Endothelial cell (in vitro differentiated cells): ENCODE data around the gene PSMD5. TPM values are rescaled to one million over a fixed set of nuclear protein-coding genes. Genes with fewer than 3 reads are reported as not detected.
A peak's percentile ranks its signal among the peaks of the same experiment; 100 is the strongest.

Source experiments
- DNase-seq: peaks from one replicate; pipeline ENCODE4 v3.0.0; 2021; ENCODE audit warnings: low spot score
- H3K27ac Mint-ChIP-seq: one replicate; pipeline ENCODE4 v1.8.0; 2021; ENCODE audit warnings: mixed read lengths, inconsistent platforms; ENCODE audit not compliant: unreplicated experiment
- H3K27me3 Mint-ChIP-seq: one replicate; pipeline ENCODE4 v1.8.0; 2021; ENCODE audit warnings: mild to moderate bottlenecking, moderate library complexity, mixed read lengths, inconsistent platforms; ENCODE audit not compliant: unreplicated experiment
- H3K36me3 Mint-ChIP-seq: one replicate; pipeline ENCODE4 v1.8.0; 2021; ENCODE audit warnings: mild to moderate bottlenecking, low read depth, mixed read lengths, inconsistent platforms; ENCODE audit not compliant: unreplicated experiment
- H3K4me1 Mint-ChIP-seq: one replicate; pipeline ENCODE4 v1.8.0; 2021; ENCODE audit warnings: mild to moderate bottlenecking, mixed read lengths, inconsistent platforms; ENCODE audit not compliant: unreplicated experiment
- H3K4me3 Mint-ChIP-seq: one replicate; pipeline ENCODE4 v1.8.0; 2021; ENCODE audit warnings: mild to moderate bottlenecking, mixed read lengths, inconsistent platforms; ENCODE audit not compliant: unreplicated experiment
- H3K9me3 Mint-ChIP-seq: one replicate; pipeline ENCODE4 v1.8.0; 2021; ENCODE audit warnings: mixed read lengths, inconsistent platforms; ENCODE audit not compliant: unreplicated experiment
- total RNA-seq: library from RNA; stranded (reverse); fragmentation: NEBNext Ultra II Directional; extraction: Animal tissue kit (Norgen Biotek cat#: 25700); gene quantifications from one replicate; pipeline ENCODE4 v1.2.1, GENCODE V29; 2021; ENCODE audit not compliant: unreplicated experiment
- TF ChIP-seq, protein P1 (sequence below): fragments of 200-600 bp; sonication (generic); IDR thresholded peaks from one replicate; pipeline ENCODE4 v1.5.0; 2021; ENCODE audit warnings: antibody characterized with exemption; ENCODE audit not compliant: unreplicated experiment

Gene PSMD5
- total RNA-seq, 1 donor from 2014 or later, result 42.9 TPM

DNA sequence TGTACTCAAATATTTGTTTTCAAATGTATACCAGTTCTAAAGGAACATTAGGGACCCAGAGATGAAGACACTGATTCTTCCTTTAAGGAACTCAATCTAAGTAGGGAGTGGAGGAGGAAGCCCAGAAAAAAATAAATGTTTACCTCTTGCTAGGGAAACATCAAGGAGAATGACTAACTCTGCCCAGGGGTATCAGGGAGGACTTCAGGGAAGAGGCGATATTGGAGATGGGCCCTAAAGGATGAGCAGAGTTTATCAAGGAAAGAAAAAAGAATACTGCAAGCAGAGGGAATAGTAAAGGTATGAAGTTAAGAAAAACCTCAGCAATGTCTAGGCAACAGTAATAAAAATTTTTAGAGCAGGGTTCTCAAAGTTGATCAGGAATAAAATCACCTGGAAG is 65.9 kb downstream of the PSMD5 start:
- no peaks in the 10 kb centered on the region for H3K9me3 Mint-ChIP-seq
- H3K4me1 Mint-ChIP-seq, result no peaks in the 10 kb centered on the region
- DNase-seq, result no peak
- H3K36me3 Mint-ChIP-seq, result peaks cover 30% of the 10 kb centered on the region
- TF ChIP-seq, protein P1, sequence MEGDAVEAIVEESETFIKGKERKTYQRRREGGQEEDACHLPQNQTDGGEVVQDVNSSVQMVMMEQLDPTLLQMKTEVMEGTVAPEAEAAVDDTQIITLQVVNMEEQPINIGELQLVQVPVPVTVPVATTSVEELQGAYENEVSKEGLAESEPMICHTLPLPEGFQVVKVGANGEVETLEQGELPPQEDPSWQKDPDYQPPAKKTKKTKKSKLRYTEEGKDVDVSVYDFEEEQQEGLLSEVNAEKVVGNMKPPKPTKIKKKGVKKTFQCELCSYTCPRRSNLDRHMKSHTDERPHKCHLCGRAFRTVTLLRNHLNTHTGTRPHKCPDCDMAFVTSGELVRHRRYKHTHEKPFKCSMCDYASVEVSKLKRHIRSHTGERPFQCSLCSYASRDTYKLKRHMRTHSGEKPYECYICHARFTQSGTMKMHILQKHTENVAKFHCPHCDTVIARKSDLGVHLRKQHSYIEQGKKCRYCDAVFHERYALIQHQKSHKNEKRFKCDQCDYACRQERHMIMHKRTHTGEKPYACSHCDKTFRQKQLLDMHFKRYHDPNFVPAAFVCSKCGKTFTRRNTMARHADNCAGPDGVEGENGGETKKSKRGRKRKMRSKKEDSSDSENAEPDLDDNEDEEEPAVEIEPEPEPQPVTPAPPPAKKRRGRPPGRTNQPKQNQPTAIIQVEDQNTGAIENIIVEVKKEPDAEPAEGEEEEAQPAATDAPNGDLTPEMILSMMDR, result no peak
- H3K27me3 Mint-ChIP-seq, result no peaks in the 10 kb centered on the region
- H3K27ac Mint-ChIP-seq, result no peak overlapping the region
- H3K4me3 Mint-ChIP-seq, result no peak overlapping the region

DNA sequence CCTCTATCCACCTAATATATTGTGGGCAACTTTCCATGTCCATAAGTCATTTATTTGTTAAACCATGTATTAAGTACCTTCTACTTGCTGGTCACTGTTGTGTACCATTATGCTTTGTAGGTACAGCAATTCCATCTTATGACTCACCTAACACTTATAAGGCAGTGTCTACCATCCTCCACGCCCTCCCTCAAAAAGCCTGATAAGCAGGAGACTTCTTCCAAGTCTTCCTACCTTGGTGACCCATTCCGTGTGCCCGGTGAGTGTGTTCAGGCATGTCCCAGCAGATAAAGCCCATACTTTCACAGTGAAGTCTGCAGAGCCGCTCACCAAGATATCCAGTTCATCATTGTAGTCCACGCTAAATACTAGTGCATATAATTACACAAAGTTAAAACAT is 66.9 kb downstream of the PSMD5 start:
- H3K4me3 Mint-ChIP-seq, result no peak overlapping the region
- DNase-seq, result no peak
- no peaks in the 10 kb centered on the region for H3K4me1 Mint-ChIP-seq
- no peaks in the 10 kb centered on the region for H3K9me3 Mint-ChIP-seq
- TF ChIP-seq, protein P1, result no peak
- no peak overlapping the region for H3K27ac Mint-ChIP-seq
- no peaks in the 10 kb centered on the region for H3K27me3 Mint-ChIP-seq
- H3K36me3 Mint-ChIP-seq, result peaks cover 30% of the 10 kb centered on the region

DNA sequence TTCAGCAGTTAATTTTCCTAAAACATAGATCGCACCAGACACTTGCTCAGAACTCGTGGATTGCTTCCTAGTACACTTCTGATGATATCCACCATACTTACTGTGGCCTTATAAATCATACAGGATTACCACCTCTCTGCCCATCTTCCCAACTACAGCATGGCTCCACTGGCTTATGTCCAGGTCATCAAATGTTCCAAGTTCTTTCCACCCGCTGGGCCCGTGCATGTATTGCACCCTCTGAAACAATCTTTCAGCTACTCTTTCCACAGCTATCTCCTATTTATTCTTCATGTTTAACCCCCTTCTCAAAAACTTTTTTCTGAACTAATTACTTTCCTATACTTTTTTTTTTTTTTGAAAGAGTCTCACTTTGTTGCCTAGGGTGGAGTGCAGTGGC is 68.0 kb downstream of the PSMD5 start:
- Mint-ChIP-seq H3K27me3 (no peaks in the 10 kb centered on the region), H3K27ac (no peak overlapping the region), H3K9me3 (no peaks in the 10 kb centered on the region), H3K4me1 (no peaks in the 10 kb centered on the region), H3K36me3 (peaks cover 34% of the 10 kb centered on the region), H3K4me3 (no peak overlapping the region)
- TF ChIP-seq, protein P1, result peak; percentile 25
- DNase-seq, result no peak

DNA sequence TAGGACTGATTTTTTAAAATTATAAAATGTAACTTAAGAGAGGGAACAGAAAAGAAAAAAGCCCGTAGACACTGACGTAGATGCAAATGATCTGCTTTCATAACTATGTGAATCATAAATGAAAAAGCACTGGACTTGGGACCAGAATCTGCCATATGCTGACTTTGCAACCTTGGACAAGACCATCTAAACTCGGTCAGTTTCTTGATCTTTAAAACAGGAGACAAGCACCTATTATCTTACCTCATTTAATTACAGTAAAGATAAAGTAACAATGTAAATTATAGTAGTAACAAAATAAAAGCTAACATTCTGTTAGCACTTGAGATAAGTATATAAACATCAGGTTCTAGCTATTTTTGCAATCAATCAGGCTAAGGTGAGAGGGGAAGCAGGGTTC is 69.5 kb downstream of the PSMD5 start:
- Mint-ChIP-seq H3K36me3 (peaks cover 30% of the 10 kb centered on the region), H3K27me3 (no peaks in the 10 kb centered on the region), H3K4me3 (no peak overlapping the region), H3K4me1 (no peaks in the 10 kb centered on the region), H3K27ac (no peak overlapping the region), H3K9me3 (no peaks in the 10 kb centered on the region)
- DNase-seq, result no peak
- TF ChIP-seq, protein P1, result no peak

DNA sequence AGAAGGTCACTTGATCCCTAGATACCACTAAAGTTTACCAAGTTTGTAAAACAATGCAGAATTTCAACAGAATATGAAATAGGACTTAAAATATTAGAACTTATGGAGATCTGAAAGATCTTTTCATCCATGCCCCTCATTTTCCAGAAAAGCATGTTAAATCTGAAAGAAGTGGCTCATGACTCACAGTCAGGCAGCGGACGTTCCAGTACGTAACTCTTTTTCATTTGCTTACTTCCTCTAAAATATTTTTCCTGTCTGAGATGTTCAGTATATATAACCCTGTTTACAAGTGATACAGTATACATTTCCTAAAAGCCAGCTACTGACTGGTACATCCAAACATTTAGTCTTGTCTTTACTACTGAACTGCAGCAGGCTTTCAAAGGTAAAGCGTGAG is 71.8 kb downstream of the PSMD5 start:
- peaks cover 24% of the 10 kb centered on the region for H3K36me3 Mint-ChIP-seq
- no peak overlapping the region for H3K4me3 Mint-ChIP-seq

More for the DNA sequence above, 71.8 kb downstream of the PSMD5 start:
- no peaks in the 10 kb centered on the region for H3K27me3 Mint-ChIP-seq
- TF ChIP-seq, protein P1, result no peak
- DNase-seq, result no peak
- H3K9me3 Mint-ChIP-seq, result no peaks in the 10 kb centered on the region
- no peaks in the 10 kb centered on the region for H3K4me1 Mint-ChIP-seq
- no peak overlapping the region for H3K27ac Mint-ChIP-seq
